B cell (primary cell): ENCODE results near the gene CABP2. TPM values are rescaled to one million over a fixed set of nuclear protein-coding genes. Genes with fewer than 3 reads are reported as not detected.

Source experiments
- ATAC-seq: fragments of 200-7000 bp; cut with Tn5 transposase; one replicate; pipeline ENCODE4 v1.10.0; 2021; ENCODE audit warnings: low read depth, mild to moderate bottlenecking, moderate number of reproducible peaks, moderate library complexity
- CTCF ChIA-PET: fragments of 350-600 bp; sonication (Branson Sonifier 250); formaldehyde crosslinking; loops from one replicate; lab custom pipeline; 2021; ENCODE audit warnings: antibody characterized with exemption, inconsistent platforms; lab: Charles Lee
- POLR2A ChIA-PET: fragments of 350-600 bp; sonication (Branson Sonifier 250); formaldehyde crosslinking; loops from one replicate; lab custom pipeline; 2021; ENCODE audit warnings: antibody characterized with exemption; lab: Charles Lee
- DNase-seq: peaks from one replicate; pipeline ENCODE4 v3.0.0; 2013
- H2AFZ ChIP-seq: 2 replicates; pipeline ENCODE4 v1.6.1; 2012; ENCODE audit warnings: mild to moderate bottlenecking, low read depth, low read length; ENCODE audit not compliant: insufficient read depth, poor library complexity, severe bottlenecking
- H3K27ac ChIP-seq, 2 donors: 1 replicate in 1 of 2; 2 replicates in 1 of 2; pipeline ENCODE4 v1.5.1; 2012 to 2013; ENCODE audit warnings: low read length in 2 of 2, mild to moderate bottlenecking in 2 of 2, moderate library complexity in 1 of 2
- H3K27me3 ChIP-seq, 4 experiments: fragments of 200-600 bp in 1 of 4; sonication (generic) in 1 of 4; replicated peaks in 1 of 4; 1 replicate in 2 of 4; 2 replicates in 2 of 4; pipeline versions ENCODE4 v1.6.1 to v1.7.0; 2013 to 2016; ENCODE audit warnings: low read length in 3 of 4, mild to moderate bottlenecking in 2 of 4, mixed read lengths in 1 of 4, moderate library complexity in 1 of 4; ENCODE audit not compliant: insufficient read depth in 4 of 4, control insufficient read depth in 3 of 4; ENCODE audit errors: control extremely low read depth in 1 of 4
- H3K36me3 ChIP-seq, 2 experiments: replicated peaks in 1 of 2; 1 replicate in 1 of 2; 2 replicates in 1 of 2; pipeline versions ENCODE4 v1.6.1 to v1.7.1; 2013; ENCODE audit warnings: low read length in 1 of 2; ENCODE audit not compliant: insufficient read depth in 2 of 2, control insufficient read depth in 1 of 2; ENCODE audit errors: control extremely low read depth in 1 of 2, extremely low read depth in 1 of 2
- H3K4me1 ChIP-seq, 2 donors: fragments of 200-600 bp in 1 of 2; sonication (generic) in 1 of 2; 1 replicate in 1 of 2; 2 replicates in 1 of 2; pipeline versions ENCODE4 v1.5.1 to v1.6.1; 2013 to 2017; ENCODE audit warnings: low read length in 2 of 2; ENCODE audit not compliant: control insufficient read depth in 2 of 2, insufficient read depth in 2 of 2
- H3K4me2 ChIP-seq: replicated peaks from 2 replicates; pipeline ENCODE3; 2012; ENCODE audit warnings: mild to moderate bottlenecking, low read depth, low read length; ENCODE audit not compliant: poor library complexity, severe bottlenecking
- H3K4me3 ChIP-seq, 5 experiments: fragments of 200-600 bp in 1 of 5; sonication (generic) in 1 of 5; 1 replicate in 3 of 5; 2 replicates in 2 of 5; pipeline versions ENCODE4 v1.5.1 to v1.7.0; 2011 to 2016; ENCODE audit warnings: low read length in 4 of 5, mild to moderate bottlenecking in 4 of 5, low read depth in 2 of 5, control low read depth in 1 of 5, moderate library complexity in 1 of 5; ENCODE audit not compliant: insufficient read depth in 1 of 5; ENCODE audit errors: control extremely low read depth in 1 of 5, extremely low read depth in 1 of 5
- H3K79me2 ChIP-seq: fragments of 200-600 bp; sonication (generic); one replicate; pipeline ENCODE4 v1.6.0; 2016; ENCODE audit warnings: low read length; ENCODE audit not compliant: control insufficient read depth, insufficient read depth
- H3K9ac ChIP-seq: fragments of 200-600 bp; sonication (generic); 2 replicates; pipeline ENCODE4 v1.6.1; 2017; ENCODE audit warnings: mild to moderate bottlenecking, low read length, moderate library complexity
- H3K9me3 ChIP-seq, 3 donors: one replicate each; pipeline versions ENCODE4 v1.6.1 to v1.7.1; 2013; ENCODE audit warnings: low read length in 2 of 3; ENCODE audit not compliant: control insufficient read depth in 2 of 3, insufficient read depth in 1 of 3; ENCODE audit errors: control extremely low read depth in 1 of 3
- H4K20me1 ChIP-seq: 2 replicates; pipeline ENCODE4 v1.6.0; 2012; ENCODE audit warnings: mild to moderate bottlenecking, low read length; ENCODE audit not compliant: insufficient read depth, control insufficient read depth, poor library complexity, severe bottlenecking
- H3K27ac Mint-ChIP-seq: one replicate; pipeline ENCODE4 v1.8.0; 2021; ENCODE audit warnings: mixed read lengths
- H3K27me3 Mint-ChIP-seq: one replicate; pipeline ENCODE4 v1.8.0; 2021; ENCODE audit warnings: mixed read lengths
- H3K4me1 Mint-ChIP-seq: one replicate; pipeline ENCODE4 v1.8.0; 2021; ENCODE audit warnings: mixed read lengths
- H3K4me3 Mint-ChIP-seq: one replicate; pipeline ENCODE4 v1.8.0; 2021; ENCODE audit warnings: mixed read lengths
- H3K9me3 Mint-ChIP-seq: one replicate; pipeline ENCODE4 v1.8.0; 2022; ENCODE audit warnings: mixed read lengths; ENCODE audit not compliant: insufficient read depth
- CTCF ChIP-seq: fragments of 200-600 bp; IDR thresholded peaks from one replicate; pipeline ENCODE4 v1.8.0; 2022; ENCODE audit warnings: antibody characterized with exemption, mild to moderate bottlenecking
- EZH2 ChIP-seq: IDR thresholded peaks from 2 replicates; pipeline ENCODE4 v1.6.1; 2012; ENCODE audit warnings: borderline replicate concordance, low read depth, mild to moderate bottlenecking, moderate library complexity, low read length; ENCODE audit not compliant: insufficient read depth, poor library complexity, severe bottlenecking
- WGBS: methylation state at CpG from one replicate; pipeline ENCODE4 v1.1.5; 2013; ENCODE audit warnings: missing lambda C conversion rate; ENCODE audit not compliant: insufficient coverage; 5-methylcytosine and 5-hydroxymethylcytosine counted together
- intact Hi-C: fragments of 100-400 bp; cut with micrococcal nuclease; formaldehyde crosslinking; loops from one replicate; pipeline ENCODE4 v1.10.0; 2022
- polyA plus RNA-seq: library from polyadenylated mRNA; depleted of rRNA; stranded (reverse); fragments of >200 nt; gene quantifications from 2 replicates; pipeline ENCODE4 v1.2.3, GENCODE V29; 2012
- total RNA-seq, 2 donors: library from RNA; stranded (reverse); fragments of 120-200 nt in 1 of 2; gene quantifications; 1 replicate in 1 of 2; 2 replicates in 1 of 2; pipeline versions ENCODE4 v1.2.3 to v1.2.4, GENCODE V29; 2013 to 2022

The CABP2 gene
- total and polyA plus RNA-seq, 2 donors (not counting 1 experiment from before 2014, with no cell fraction given): not detected

GRCh38 chr11:67545280-67545679 is 22.0 kb upstream of the CABP2 start:
- ATAC-seq: no peak
- Histone ChIP-seq H3K4me1 (no peaks in the 10 kb centered on the region), H3K36me3 (no peaks in the 10 kb centered on the region), H2AFZ (no peak overlapping the region), H3K9ac (no peak overlapping the region), H3K9me3 (peaks cover 0 to under 1% (median 0%) of the 10 kb centered on the region in 3 donors), H4K20me1 (no peaks in the 10 kb centered on the region), H3K27ac (no peak overlapping the region), H3K79me2 (no peaks in the 10 kb centered on the region), H3K27me3 (peaks cover 0 to 4% (median 0%) of the 10 kb centered on the region in 4 experiments), H3K4me2 (no peak overlapping the region), H3K4me3 (no peak overlapping the region)
- ChIA-PET CTCF (no interaction called here), POLR2A (no interaction called here)
- 86% methylated on average over 6 of the region's 8 CpGs for WGBS
- intact Hi-C loops: no loop called here
- no peak overlapping the region for H3K4me3 Mint-ChIP-seq
- H3K27ac Mint-ChIP-seq: no peak overlapping the region
- no peaks in the 10 kb centered on the region for H3K4me1 Mint-ChIP-seq
- H3K9me3 Mint-ChIP-seq: no peaks in the 10 kb centered on the region
- DNase-seq: no peak
- H3K27me3 Mint-ChIP-seq: peaks cover 7% of the 10 kb centered on the region
- TF ChIP-seq CTCF (no peak), EZH2 (no peak)

- Histone ChIP-seq H3K4me1 (no peaks in the 10 kb centered on the region), H3K36me3 (no peaks in the 10 kb centered on the region), H3K4me2 (no peak overlapping the region), H3K27ac (no peak overlapping the region), H3K9me3 (no peaks in the 10 kb centered on the region), H3K9ac (no peak overlapping the region), H4K20me1 (no peaks in the 10 kb centered on the region), H3K4me3 (no peak overlapping the region), H2AFZ (no peak overlapping the region), H3K27me3 (peaks cover 0 to 4% (median 0%) of the 10 kb centered on the region in 4 experiments), H3K79me2 (no peaks in the 10 kb centered on the region)
- 97% methylated on average over 9 of the region's 10 CpGs for WGBS
- DNase-seq (peak; percentile 3), ATAC-seq (no peak)
- no peak overlapping the region for H3K27ac Mint-ChIP-seq
- peaks cover 3% of the 10 kb centered on the region for H3K27me3 Mint-ChIP-seq
- POLR2A ChIA-PET: no interaction called here
- H3K4me3 Mint-ChIP-seq: no peak overlapping the region
- H3K9me3 Mint-ChIP-seq: no peaks in the 10 kb centered on the region
- TF ChIP-seq EZH2: no peak
- no peak for TF ChIP-seq CTCF
- CTCF ChIA-PET: no interaction called here
- intact Hi-C loops: no loop called here
- no peaks in the 10 kb centered on the region for H3K4me1 Mint-ChIP-seq
Measured at GRCh38 chr11:67544616-67545242, 21.5 kb upstream of the CABP2 start.
